Measurements from ENCODE around the gene CPNE6.

DNA sequence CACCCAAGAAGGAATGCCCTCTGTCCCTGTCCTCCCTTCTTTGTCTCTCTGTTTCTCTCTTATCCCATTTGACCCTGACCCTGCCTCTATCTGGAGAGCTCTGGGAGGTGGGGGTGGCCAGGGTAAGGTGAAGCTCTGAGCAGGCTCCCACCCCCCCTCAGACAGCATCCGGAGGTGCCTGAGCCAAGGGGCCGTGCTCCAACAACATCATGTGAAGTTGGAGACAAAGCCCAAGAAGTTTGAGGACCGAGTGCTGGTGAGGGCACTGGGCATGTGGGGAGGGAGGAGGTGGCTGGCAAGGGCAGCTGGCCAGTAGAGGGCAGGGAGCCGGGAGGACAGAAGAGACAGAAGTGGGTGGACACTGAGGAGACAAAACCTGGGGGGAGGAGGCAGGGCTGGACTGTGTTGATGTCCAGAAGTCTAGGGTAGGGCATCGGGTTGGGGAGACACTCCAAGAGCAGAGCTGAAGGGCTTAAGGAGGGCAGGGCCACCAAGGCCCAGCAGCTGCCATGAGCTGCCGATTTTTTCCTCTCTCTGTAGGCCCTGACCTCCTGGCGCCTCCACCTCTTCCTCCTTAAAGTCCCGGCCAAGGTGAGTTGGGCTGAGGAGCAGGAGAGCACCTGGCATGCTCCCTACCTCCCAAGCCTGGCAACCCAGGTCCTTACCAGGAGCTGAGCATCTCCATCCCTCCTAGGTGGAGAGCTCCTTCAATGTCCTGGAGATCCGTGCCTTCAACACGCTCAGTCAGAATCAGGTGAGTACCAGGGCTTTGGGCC lies 17.6 kb upstream of the CPNE6 start:
- TF ChIP-seq ZNF565 (CRISPR knock-in tag; conservative IDR thresholded peaks at IDR 0.05; ENCODE audit: low read depth) (no peak), ESRRG (CRISPR knock-in tag; IDR thresholded peaks at IDR 0.05) (no peak), CSDC2 (CRISPR knock-in tag; IDR thresholded peaks at IDR 0.05) (no peak), RARB (CRISPR knock-in tag; IDR thresholded peaks at IDR 0.05) (no peak), ZNF8 (CRISPR knock-in tag; IDR thresholded peaks at IDR 0.05) (no peak), ZNF70 (CRISPR knock-in tag; IDR thresholded peaks at IDR 0.05) (no peak), ZFP30 (CRISPR knock-in tag; IDR thresholded peaks at IDR 0.05) (no peak), ARNTL (CRISPR knock-in tag; IDR thresholded peaks at IDR 0.05; ENCODE audit: borderline replicate concordance, low read depth) (no peak), TCF4 (CRISPR knock-in tag; IDR thresholded peaks at IDR 0.05; ENCODE audit: borderline replicate concordance) (no peak), SNAI2 (CRISPR knock-in tag; IDR thresholded peaks at IDR 0.05) (no peak)
- TF ChIP-seq, protein P1, sequence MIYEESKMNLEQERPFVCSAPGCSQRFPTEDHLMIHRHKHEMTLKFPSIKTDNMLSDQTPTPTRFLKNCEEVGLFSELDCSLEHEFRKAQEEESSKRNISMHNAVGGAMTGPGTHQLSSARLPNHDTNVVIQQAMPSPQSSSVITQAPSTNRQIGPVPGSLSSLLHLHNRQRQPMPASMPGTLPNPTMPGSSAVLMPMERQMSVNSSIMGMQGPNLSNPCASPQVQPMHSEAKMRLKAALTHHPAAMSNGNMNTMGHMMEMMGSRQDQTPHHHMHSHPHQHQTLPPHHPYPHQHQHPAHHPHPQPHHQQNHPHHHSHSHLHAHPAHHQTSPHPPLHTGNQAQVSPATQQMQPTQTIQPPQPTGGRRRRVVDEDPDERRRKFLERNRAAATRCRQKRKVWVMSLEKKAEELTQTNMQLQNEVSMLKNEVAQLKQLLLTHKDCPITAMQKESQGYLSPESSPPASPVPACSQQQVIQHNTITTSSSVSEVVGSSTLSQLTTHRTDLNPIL (CRISPR knock-in tag; IDR thresholded peaks at IDR 0.05; ENCODE audit: low read depth): no peak
- TF ChIP-seq, protein P2, sequence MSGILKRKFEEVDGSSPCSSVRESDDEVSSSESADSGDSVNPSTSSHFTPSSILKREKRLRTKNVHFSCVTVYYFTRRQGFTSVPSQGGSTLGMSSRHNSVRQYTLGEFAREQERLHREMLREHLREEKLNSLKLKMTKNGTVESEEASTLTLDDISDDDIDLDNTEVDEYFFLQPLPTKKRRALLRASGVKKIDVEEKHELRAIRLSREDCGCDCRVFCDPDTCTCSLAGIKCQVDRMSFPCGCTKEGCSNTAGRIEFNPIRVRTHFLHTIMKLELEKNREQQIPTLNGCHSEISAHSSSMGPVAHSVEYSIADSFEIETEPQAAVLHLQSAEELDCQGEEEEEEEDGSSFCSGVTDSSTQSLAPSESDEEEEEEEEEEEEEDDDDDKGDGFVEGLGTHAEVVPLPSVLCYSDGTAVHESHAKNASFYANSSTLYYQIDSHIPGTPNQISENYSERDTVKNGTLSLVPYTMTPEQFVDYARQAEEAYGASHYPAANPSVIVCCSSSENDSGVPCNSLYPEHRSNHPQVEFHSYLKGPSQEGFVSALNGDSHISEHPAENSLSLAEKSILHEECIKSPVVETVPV (CRISPR knock-in tag; IDR thresholded peaks at IDR 0.05): no peak
- TF ChIP-seq, protein P3, sequence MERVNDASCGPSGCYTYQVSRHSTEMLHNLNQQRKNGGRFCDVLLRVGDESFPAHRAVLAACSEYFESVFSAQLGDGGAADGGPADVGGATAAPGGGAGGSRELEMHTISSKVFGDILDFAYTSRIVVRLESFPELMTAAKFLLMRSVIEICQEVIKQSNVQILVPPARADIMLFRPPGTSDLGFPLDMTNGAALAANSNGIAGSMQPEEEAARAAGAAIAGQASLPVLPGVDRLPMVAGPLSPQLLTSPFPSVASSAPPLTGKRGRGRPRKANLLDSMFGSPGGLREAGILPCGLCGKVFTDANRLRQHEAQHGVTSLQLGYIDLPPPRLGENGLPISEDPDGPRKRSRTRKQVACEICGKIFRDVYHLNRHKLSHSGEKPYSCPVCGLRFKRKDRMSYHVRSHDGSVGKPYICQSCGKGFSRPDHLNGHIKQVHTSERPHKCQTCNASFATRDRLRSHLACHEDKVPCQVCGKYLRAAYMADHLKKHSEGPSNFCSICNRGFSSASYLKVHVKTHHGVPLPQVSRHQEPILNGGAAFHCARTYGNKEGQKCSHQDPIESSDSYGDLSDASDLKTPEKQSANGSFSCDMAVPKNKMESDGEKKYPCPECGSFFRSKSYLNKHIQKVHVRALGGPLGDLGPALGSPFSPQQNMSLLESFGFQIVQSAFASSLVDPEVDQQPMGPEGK (CRISPR knock-in tag; IDR thresholded peaks at IDR 0.05; ENCODE audit: borderline replicate concordance): no peak

Measured in SK-N-SH treated with all-trans-retinoic acid at 6 μM for 48 hours (cell line).